Stimulated activated naive B cell treated with anti-CD40 and anti-IgM and Interleukin-4, amounts not matched to agents 10 μg/mL and 1 μg/mL and 100 μg/mL, for 72 hours (primary cell): ENCODE data around the gene PAQR8.

ENCODE experiments used
- ATAC-seq, 2 donors: fragments of 150-1000 bp; cut with Tn5 transposase; replicated peaks; 2 replicates each; pipeline ENCODE4 v1.10.0; 2021; ENCODE audit warnings: moderate library complexity in 1 of 2
- DNase-seq: peaks from one replicate; pipeline ENCODE4 v3.0.0; 2021
- H3K27ac Mint-ChIP-seq: one replicate; pipeline ENCODE4 v1.8.0; 2022; ENCODE audit warnings: mild to moderate bottlenecking, mixed read lengths
- H3K27me3 Mint-ChIP-seq, 2 donors: one replicate each; pipeline ENCODE4 v1.8.0; 2022; ENCODE audit warnings: mixed read lengths in 2 of 2
- H3K36me3 Mint-ChIP-seq, 2 donors: one replicate each; pipeline ENCODE4 v1.8.0; 2022; ENCODE audit warnings: mixed read lengths in 2 of 2, mild to moderate bottlenecking in 1 of 2
- H3K4me1 Mint-ChIP-seq, 2 donors: one replicate each; pipeline ENCODE4 v1.8.0; 2022; ENCODE audit warnings: mixed read lengths in 2 of 2, mild to moderate bottlenecking in 1 of 2
- H3K4me3 Mint-ChIP-seq, 2 donors: one replicate each; pipeline ENCODE4 v1.8.0; 2022; ENCODE audit warnings: mild to moderate bottlenecking in 2 of 2, mixed read lengths in 2 of 2, moderate library complexity in 1 of 2
- H3K9me3 Mint-ChIP-seq, 2 donors: one replicate each; pipeline ENCODE4 v1.8.0; 2022; ENCODE audit warnings: mixed read lengths in 2 of 2, mild to moderate bottlenecking in 1 of 2

Gene PAQR8

GRCh38 chr6:52395969-52396368 lies 34.0 kb downstream of the PAQR8 start:
- no peak overlapping the region for H3K27ac Mint-ChIP-seq
- no peaks in the 10 kb centered on the region for H3K36me3 Mint-ChIP-seq
- H3K4me3 Mint-ChIP-seq: no peak overlapping the region
- DNase-seq (no peak), ATAC-seq (no peak)
- no peaks in the 10 kb centered on the region for H3K9me3 Mint-ChIP-seq
- no peaks in the 10 kb centered on the region for H3K27me3 Mint-ChIP-seq
- H3K4me1 Mint-ChIP-seq: peaks cover 25 to 45% of the 10 kb centered on the region in 2 donors

- H3K9me3 Mint-ChIP-seq: no peaks in the 10 kb centered on the region
- H3K36me3 Mint-ChIP-seq: peaks cover 11 to 12% of the 10 kb centered on the region in 2 donors
- no peaks in the 10 kb centered on the region for H3K27me3 Mint-ChIP-seq
- no peak overlapping the region for H3K4me3 Mint-ChIP-seq
- ATAC-seq (peak; percentile 42 to 44), DNase-seq (no peak)
- H3K27ac Mint-ChIP-seq: no peak overlapping the region
- peaks cover 19 to 34% of the 10 kb centered on the region in 2 donors for H3K4me1 Mint-ChIP-seq
Measured at GRCh38 chr6:52399511-52400312, 37.8 kb downstream of the PAQR8 start.

- H3K4me1 Mint-ChIP-seq: peaks cover 19 to 34% of the 10 kb centered on the region in 2 donors
- no peak overlapping the region for H3K27ac Mint-ChIP-seq
- ATAC-seq (no peak), DNase-seq (no peak)
- no peaks in the 10 kb centered on the region for H3K9me3 Mint-ChIP-seq
- no peaks in the 10 kb centered on the region for H3K27me3 Mint-ChIP-seq
- H3K36me3 Mint-ChIP-seq: peaks cover 11 to 12% of the 10 kb centered on the region in 2 donors
- no peak overlapping the region for H3K4me3 Mint-ChIP-seq
Measured at GRCh38 chr6:52400313-52401041, 38.5 kb downstream of the PAQR8 start.

GRCh38 chr6:52403086-52403485 lies 41.1 kb downstream of the PAQR8 start:
- H3K27me3 Mint-ChIP-seq: no peaks in the 10 kb centered on the region
- DNase-seq (no peak), ATAC-seq (no peak)
- H3K4me3 Mint-ChIP-seq: no peak overlapping the region
- H3K9me3 Mint-ChIP-seq: no peaks in the 10 kb centered on the region
- peaks cover 3 to 19% of the 10 kb centered on the region in 2 donors for H3K4me1 Mint-ChIP-seq
- H3K36me3 Mint-ChIP-seq: peaks cover 11 to 18% of the 10 kb centered on the region in 2 donors
- H3K27ac Mint-ChIP-seq: no peak overlapping the region

GRCh38 chr6:52403627-52404026 lies 41.7 kb downstream of the PAQR8 start:
- Mint-ChIP-seq H3K9me3 (no peaks in the 10 kb centered on the region), H3K36me3 (peaks cover 11 to 18% of the 10 kb centered on the region in 2 donors), H3K4me1 (peaks cover 3 to 16% of the 10 kb centered on the region in 2 donors), H3K27me3 (no peaks in the 10 kb centered on the region), H3K27ac (no peak overlapping the region), H3K4me3 (no peak overlapping the region)
- ATAC-seq: no peak
- DNase-seq: no peak

GRCh38 chr6:52405243-52405642 lies 43.3 kb downstream of the PAQR8 start:
- DNase-seq (no peak), ATAC-seq (no peak)
- Mint-ChIP-seq H3K27ac (no peak overlapping the region), H3K4me3 (no peak overlapping the region), H3K36me3 (peaks cover 11 to 18% of the 10 kb centered on the region in 2 donors), H3K27me3 (no peaks in the 10 kb centered on the region), H3K4me1 (no peaks in the 10 kb centered on the region), H3K9me3 (no peaks in the 10 kb centered on the region)

- Mint-ChIP-seq H3K4me3 (no peak overlapping the region), H3K4me1 (no peaks in the 10 kb centered on the region), H3K36me3 (peaks cover 11 to 18% of the 10 kb centered on the region in 2 donors), H3K27me3 (peaks cover 0 to under 1% of the 10 kb centered on the region in 2 donors), H3K9me3 (no peaks in the 10 kb centered on the region), H3K27ac (no peak overlapping the region)
- no peak for DNase-seq
- ATAC-seq: peak; percentile 50 to 54
Measured at GRCh38 chr6:52407467-52407866, 45.5 kb downstream of the PAQR8 start.

GRCh38 chr6:52409499-52409898 lies 47.5 kb downstream of the PAQR8 start:
- no peak overlapping the region for H3K27ac Mint-ChIP-seq
- no peak overlapping the region for H3K4me3 Mint-ChIP-seq
- peaks cover 0 to 5% of the 10 kb centered on the region in 2 donors for H3K36me3 Mint-ChIP-seq
- ATAC-seq: no peak
- H3K4me1 Mint-ChIP-seq: no peaks in the 10 kb centered on the region
- H3K27me3 Mint-ChIP-seq: peaks cover 4 to 6% of the 10 kb centered on the region in 2 donors
- no peaks in the 10 kb centered on the region for H3K9me3 Mint-ChIP-seq
- DNase-seq: no peak

- no peak overlapping the region for H3K27ac Mint-ChIP-seq
- H3K4me1 Mint-ChIP-seq: no peaks in the 10 kb centered on the region
- DNase-seq (no peak), ATAC-seq (no peak)
- peaks cover 4 to 6% of the 10 kb centered on the region in 2 donors for H3K27me3 Mint-ChIP-seq
- H3K4me3 Mint-ChIP-seq: no peak overlapping the region
- H3K9me3 Mint-ChIP-seq: no peaks in the 10 kb centered on the region
- peaks cover 0 to 2% of the 10 kb centered on the region in 2 donors for H3K36me3 Mint-ChIP-seq
Measured at GRCh38 chr6:52410979-52411378, 49.0 kb downstream of the PAQR8 start.

- no peak overlapping the region for H3K27ac Mint-ChIP-seq
- H3K27me3 Mint-ChIP-seq: peaks cover 4 to 6% of the 10 kb centered on the region in 2 donors
- H3K4me3 Mint-ChIP-seq: no peak overlapping the region
- peaks cover 0 to 8% of the 10 kb centered on the region in 2 donors for H3K4me1 Mint-ChIP-seq
- no peaks in the 10 kb centered on the region for H3K36me3 Mint-ChIP-seq
- ATAC-seq: no peak
- no peak for DNase-seq
- H3K9me3 Mint-ChIP-seq: no peaks in the 10 kb centered on the region
Measured at GRCh38 chr6:52411911-52412310, 50.0 kb downstream of the PAQR8 start.

- Mint-ChIP-seq H3K9me3 (no peaks in the 10 kb centered on the region), H3K4me1 (peaks cover 4 to 20% of the 10 kb centered on the region in 2 donors), H3K4me3 (no peak overlapping the region), H3K36me3 (no peaks in the 10 kb centered on the region), H3K27me3 (peaks cover 4 to 6% of the 10 kb centered on the region in 2 donors), H3K27ac (no peak overlapping the region)
- DNase-seq (no peak), ATAC-seq (no peak)
Measured at GRCh38 chr6:52415333-52415732, 53.4 kb downstream of the PAQR8 start.

- no peaks in the 10 kb centered on the region for H3K9me3 Mint-ChIP-seq
- ATAC-seq: no peak
- peaks cover 4 to 6% of the 10 kb centered on the region in 2 donors for H3K27me3 Mint-ChIP-seq
- no peak for DNase-seq
- no peak overlapping the region for H3K27ac Mint-ChIP-seq
- peaks cover 4 to 20% of the 10 kb centered on the region in 2 donors for H3K4me1 Mint-ChIP-seq
- no peaks in the 10 kb centered on the region for H3K36me3 Mint-ChIP-seq
- H3K4me3 Mint-ChIP-seq: no peak overlapping the region
Measured at GRCh38 chr6:52415917-52416628, 54.1 kb downstream of the PAQR8 start.

GRCh38 chr6:52416629-52417151 lies 54.7 kb downstream of the PAQR8 start:
- Mint-ChIP-seq H3K4me3 (no peak overlapping the region), H3K27ac (no peak overlapping the region), H3K4me1 (peaks cover 4 to 20% of the 10 kb centered on the region in 2 donors), H3K36me3 (no peaks in the 10 kb centered on the region), H3K9me3 (no peaks in the 10 kb centered on the region), H3K27me3 (peaks cover 4 to 6% of the 10 kb centered on the region in 2 donors)
- ATAC-seq: peak; percentile 25 to 33
- peak; percentile 36 for DNase-seq

GRCh38 chr6:52417675-52418111 lies 55.7 kb downstream of the PAQR8 start:
- DNase-seq: no peak
- Mint-ChIP-seq H3K9me3 (no peaks in the 10 kb centered on the region), H3K4me1 (peaks cover 4 to 20% of the 10 kb centered on the region in 2 donors), H3K27ac (no peak overlapping the region), H3K4me3 (no peak overlapping the region), H3K36me3 (no peaks in the 10 kb centered on the region), H3K27me3 (peaks cover 4% of the 10 kb centered on the region in 2 donors)
- ATAC-seq: no peak
